WTC11 (cell line): ENCODE data around the gene TNNI3K. TPM values are rescaled to one million over a fixed set of nuclear protein-coding genes. Genes with fewer than 3 reads are reported as not detected.

ENCODE experiments used
- ATAC-seq: fragments of 200-7000 bp; cut with Tn5 transposase; 2 replicates; pipeline ENCODE4 v1.10.0; 2021; ENCODE audit warnings: mild to moderate bottlenecking, moderate library complexity
- CTCF ChIA-PET: fragments of 300-600 bp; sonication (Branson Sonifier 250); formaldehyde crosslinking; loops from one replicate; lab custom pipeline; 2021; ENCODE audit warnings: antibody characterized with exemption; lab: Charles Lee
- POLR2A ChIA-PET: fragments of 350-600 bp; sonication (Branson Sonifier 250); formaldehyde crosslinking; loops from one replicate; lab custom pipeline; 2021; ENCODE audit warnings: antibody characterized with exemption; lab: Charles Lee
- DNase-seq: peaks from one replicate; pipeline ENCODE4 v3.0.0; 2021; ENCODE audit warnings: low spot score
- H3K27ac Mint-ChIP-seq: 2 replicates; pipeline ENCODE4 v1.8.0; 2021; ENCODE audit warnings: mixed read lengths
- H3K27me3 Mint-ChIP-seq: 2 replicates; pipeline ENCODE4 v1.8.0; 2021; ENCODE audit warnings: low read depth, mild to moderate bottlenecking, moderate library complexity, mixed read lengths
- H3K36me3 Mint-ChIP-seq: 2 replicates; pipeline ENCODE4 v1.8.0; 2021; ENCODE audit warnings: mixed read lengths
- H3K4me1 Mint-ChIP-seq: 2 replicates; pipeline ENCODE4 v1.8.0; 2022; ENCODE audit warnings: mixed read lengths
- H3K4me3 Mint-ChIP-seq: 2 replicates; pipeline ENCODE4 v1.8.0; 2021; ENCODE audit warnings: mild to moderate bottlenecking, moderate library complexity, mixed read lengths
- H3K9me3 Mint-ChIP-seq: 2 replicates; pipeline ENCODE4 v1.8.0; 2021; ENCODE audit warnings: mixed read lengths
- ATF6 ChIP-seq: sonication (generic); formaldehyde crosslinking; IDR thresholded peaks from 2 replicates; pipeline ENCODE4 v1.8.1; 2023; ENCODE audit warnings: mild to moderate bottlenecking, missing genetic modification reagents
- CDX4 ChIP-seq: fragments of 250-450 bp; sonication (Bioruptor Pico); IDR thresholded peaks from 2 replicates; pipeline ENCODE4 v1.9.0; 2021; ENCODE audit warnings: moderate library complexity, mild to moderate bottlenecking, inconsistent platforms, borderline replicate concordance
- ERG ChIP-seq: fragments of 250-450 bp; sonication (Bioruptor Pico); IDR thresholded peaks from 2 replicates; pipeline ENCODE4 v1.8.0; 2021; ENCODE audit warnings: mild to moderate bottlenecking
- FOXP4 ChIP-seq: sonication (generic); formaldehyde crosslinking; IDR thresholded peaks from 2 replicates; pipeline ENCODE4 v1.8.0; 2022; ENCODE audit warnings: mild to moderate bottlenecking, missing genetic modification reagents
- GRHL2 ChIP-seq: fragments of 250-450 bp; sonication (Bioruptor Pico); IDR thresholded peaks from 2 replicates; pipeline ENCODE4 v1.8.0; 2022; ENCODE audit warnings: mild to moderate bottlenecking, moderate library complexity; ENCODE audit not compliant: insufficient replicate concordance, severe bottlenecking
- JUN ChIP-seq: sonication (generic); formaldehyde crosslinking; IDR thresholded peaks from 2 replicates; pipeline ENCODE4 v1.8.0; 2023; ENCODE audit warnings: mild to moderate bottlenecking, missing genetic modification reagents
- NFE2L1 ChIP-seq: sonication (generic); formaldehyde crosslinking; IDR thresholded peaks from 2 replicates; pipeline ENCODE4 v1.8.1; 2023; ENCODE audit warnings: missing genetic modification reagents
- SMAD3 ChIP-seq: sonication (generic); formaldehyde crosslinking; IDR thresholded peaks from 2 replicates; pipeline ENCODE4 v1.8.0; 2022; ENCODE audit warnings: missing genetic modification reagents, mild to moderate bottlenecking, borderline replicate concordance
- USF1 ChIP-seq: sonication (generic); formaldehyde crosslinking; IDR thresholded peaks from 2 replicates; pipeline ENCODE4 v1.8.0; 2022; ENCODE audit warnings: mild to moderate bottlenecking, missing genetic modification reagents
- ZNF219 ChIP-seq: sonication (generic); formaldehyde crosslinking; IDR thresholded peaks from 2 replicates; pipeline ENCODE4 v1.8.0; 2023; ENCODE audit warnings: missing genetic modification reagents, mild to moderate bottlenecking, borderline replicate concordance
- ZNF232 ChIP-seq: sonication (generic); formaldehyde crosslinking; IDR thresholded peaks from 2 replicates; pipeline ENCODE4 v1.8.0; 2022; ENCODE audit warnings: mild to moderate bottlenecking, missing genetic modification reagents
- ZNF281 ChIP-seq: sonication (generic); formaldehyde crosslinking; IDR thresholded peaks from 2 replicates; pipeline ENCODE4 v1.8.0; 2023; ENCODE audit warnings: mild to moderate bottlenecking, missing genetic modification reagents
- ZNF416 ChIP-seq: fragments of 250-450 bp; sonication (Bioruptor Pico); IDR thresholded peaks from 2 replicates; pipeline ENCODE4 v1.9.0; 2021; ENCODE audit warnings: mild to moderate bottlenecking, inconsistent platforms
- ZNF425 ChIP-seq: fragments of 250-450 bp; sonication (Bioruptor Pico); conservative IDR thresholded peaks from 2 replicates; pipeline ENCODE4 v1.9.0; 2021; ENCODE audit warnings: mild to moderate bottlenecking
- total RNA-seq: library from RNA; stranded (reverse); gene quantifications from 3 replicates; pipeline ENCODE4 v1.2.3, GENCODE V29; 2021

The TNNI3K gene
- total RNA-seq, 1 experiment from 2014 or later: 0.07 TPM

GRCh38 chr1:74429580-74429979 lies 194.4 kb downstream of the TNNI3K start:
- Mint-ChIP-seq H3K4me1 (no peaks in the 10 kb centered on the region), H3K4me3 (no peak overlapping the region), H3K27ac (no peak overlapping the region), H3K36me3 (no peaks in the 10 kb centered on the region), H3K9me3 (no peaks in the 10 kb centered on the region), H3K27me3 (no peaks in the 10 kb centered on the region)
- no peak for DNase-seq
- POLR2A ChIA-PET: no interaction called here
- no peak for TF ChIP-seq ERG (CRISPR knock-in tag)
- CTCF ChIA-PET: no interaction called here
- ATAC-seq: no peak

- no peak for ATAC-seq
- H3K27ac Mint-ChIP-seq: no peak overlapping the region
- H3K9me3 Mint-ChIP-seq: no peaks in the 10 kb centered on the region
- H3K4me3 Mint-ChIP-seq: no peak overlapping the region
- no peak for DNase-seq
- ChIA-PET CTCF (no interaction called here), POLR2A (no interaction called here)
- no peaks in the 10 kb centered on the region for H3K36me3 Mint-ChIP-seq
- no peak for TF ChIP-seq ATF6 (CRISPR knock-in tag)
- TF ChIP-seq ZNF425 (CRISPR knock-in tag): no peak
- TF ChIP-seq NFE2L1 (CRISPR knock-in tag): no peak
- TF ChIP-seq ZNF232: no peak
- TF ChIP-seq GRHL2 (CRISPR knock-in tag): no peak
- no peak for TF ChIP-seq JUN
- TF ChIP-seq ZNF416 (CRISPR knock-in tag): no peak
- no peak for TF ChIP-seq USF1 (CRISPR knock-in tag)
- no peak for TF ChIP-seq SMAD3 (CRISPR knock-in tag)
- no peak for TF ChIP-seq ZNF219
- TF ChIP-seq ZNF281 (CRISPR knock-in tag): no peak
- no peak for TF ChIP-seq FOXP4 (CRISPR knock-in tag)
- TF ChIP-seq CDX4 (CRISPR knock-in tag): no peak
- no peaks in the 10 kb centered on the region for H3K27me3 Mint-ChIP-seq
- H3K4me1 Mint-ChIP-seq: no peaks in the 10 kb centered on the region
Measured at GRCh38 chr1:74430342-74430934, 195.3 kb downstream of the TNNI3K start.
